HEK293 (cell line): ENCODE results near the gene SUFU.

ENCODE experiments used
- CTCF ChIA-PET: fragments of 350-600 bp; formaldehyde crosslinking; extraction: SDS; loops from one replicate; lab custom pipeline; 2021; ENCODE audit warnings: antibody characterized with exemption; lab: Yijun Ruan, JAX
- POLR2A ChIA-PET: fragments of 300-600 bp; formaldehyde crosslinking; extraction: SDS; loops from one replicate; lab custom pipeline; 2020; ENCODE audit warnings: antibody characterized with exemption, inconsistent platforms; lab: Yijun Ruan, JAX
- H3K27ac ChIP-seq: fragments of 200-500 bp; sonication (Bioruptor generic); 2 replicates; pipeline ENCODE4 v1.5.1; 2014; ENCODE audit warnings: low read depth, low read length, control low read depth, inconsistent platforms; ENCODE audit errors: extremely low read depth
- H3K36me3 ChIP-seq, 2 experiments: fragments of 200-500 bp in 1 of 2; sonication (Bioruptor generic) in 1 of 2; 1 replicate in 1 of 2; 2 replicates in 1 of 2; pipeline ENCODE4 v1.5.1; 2014 to 2017; ENCODE audit warnings: inconsistent platforms in 2 of 2, low read length in 2 of 2; ENCODE audit not compliant: control insufficient read depth in 2 of 2, insufficient read depth in 1 of 2
- H3K4me1 ChIP-seq: fragments of 200-500 bp; sonication (Bioruptor generic); 2 replicates; pipeline ENCODE4 v1.5.1; 2014; ENCODE audit warnings: mild to moderate bottlenecking, low read length, inconsistent platforms; ENCODE audit not compliant: control insufficient read depth, insufficient read depth
- H3K4me3 ChIP-seq: 2 replicates; pipeline ENCODE4 v1.5.1; 2011; ENCODE audit warnings: low read depth, mild to moderate bottlenecking, control low read depth, low read length, moderate library complexity
- H3K9me3 ChIP-seq: fragments of 200-500 bp; sonication (Bioruptor generic); 2 replicates; pipeline ENCODE4 v1.5.1; 2014; ENCODE audit warnings: low read depth, low read length, inconsistent platforms; ENCODE audit not compliant: control insufficient read depth, insufficient read depth
- BCL6B ChIP-seq: fragments of 450-650 bp; formaldehyde crosslinking; IDR thresholded peaks from 2 replicates; pipeline ENCODE4 v1.5.1; 2017; ENCODE audit warnings: missing biosample characterization, missing genetic modification characterization
- GLIS2 ChIP-seq: fragments of 450-650 bp; formaldehyde crosslinking; IDR thresholded peaks from 2 replicates; pipeline ENCODE4 v1.5.1; 2016; ENCODE audit warnings: missing biosample characterization, missing genetic modification characterization
- MYNN ChIP-seq: fragments of 450-650 bp; formaldehyde crosslinking; IDR thresholded peaks from 2 replicates; pipeline ENCODE4 v1.5.1; 2016; ENCODE audit warnings: missing biosample characterization, missing genetic modification characterization, borderline replicate concordance
- MZF1 ChIP-seq: fragments of 450-650 bp; formaldehyde crosslinking; IDR thresholded peaks from 2 replicates; pipeline ENCODE4 v1.5.1; 2017; ENCODE audit warnings: missing biosample characterization, missing genetic modification characterization, borderline replicate concordance
- REPIN1 ChIP-seq: fragments of 450-650 bp; formaldehyde crosslinking; IDR thresholded peaks from 2 replicates; pipeline ENCODE4 v1.5.1; 2017; ENCODE audit warnings: missing biosample characterization, missing genetic modification characterization, low read depth
- SALL2 ChIP-seq: fragments of 450-650 bp; formaldehyde crosslinking; IDR thresholded peaks from 2 replicates; pipeline ENCODE4 v1.5.0; 2017; ENCODE audit warnings: missing biosample characterization, mild to moderate bottlenecking, missing genetic modification characterization, borderline replicate concordance
- SETDB1 ChIP-seq: IDR thresholded peaks from one replicate; pipeline ENCODE4 v1.6.1; 2017; ENCODE audit warnings: mild to moderate bottlenecking, low read length, moderate library complexity, mixed read lengths; ENCODE audit not compliant: insufficient read length
- YY2 ChIP-seq: fragments of 450-650 bp; formaldehyde crosslinking; IDR thresholded peaks from 2 replicates; pipeline ENCODE4 v1.5.1; 2016; ENCODE audit warnings: missing biosample characterization, missing genetic modification characterization
- ZBTB10 ChIP-seq: fragments of 450-650 bp; formaldehyde crosslinking; IDR thresholded peaks from 2 replicates; pipeline ENCODE4 v1.5.1; 2016; ENCODE audit warnings: missing biosample characterization, missing genetic modification characterization
- ZNF138 ChIP-seq: fragments of 450-650 bp; formaldehyde crosslinking; IDR thresholded peaks from 2 replicates; pipeline ENCODE4 v1.5.1; 2016; ENCODE audit warnings: missing biosample characterization, missing genetic modification characterization, borderline replicate concordance
- ZNF184 ChIP-seq: fragments of 450-650 bp; IDR thresholded peaks from 2 replicates; pipeline ENCODE4 v1.5.1; 2018; ENCODE audit warnings: missing biosample characterization, mild to moderate bottlenecking, missing genetic modification characterization
- ZNF2 ChIP-seq: fragments of 450-650 bp; formaldehyde crosslinking; IDR thresholded peaks from 2 replicates; pipeline ENCODE4 v1.5.1; 2016; ENCODE audit warnings: missing biosample characterization, missing genetic modification characterization
- ZNF24 ChIP-seq: fragments of 450-650 bp; formaldehyde crosslinking; IDR thresholded peaks from 2 replicates; pipeline ENCODE4 v1.5.1; 2016; ENCODE audit warnings: missing biosample characterization, missing genetic modification characterization
- ZNF280D ChIP-seq: fragments of 450-650 bp; formaldehyde crosslinking; IDR thresholded peaks from 2 replicates; pipeline ENCODE4 v1.5.1; 2016; ENCODE audit warnings: missing biosample characterization, missing genetic modification characterization
- ZNF350 ChIP-seq: fragments of 450-650 bp; formaldehyde crosslinking; IDR thresholded peaks from 2 replicates; pipeline ENCODE4 v1.5.0; 2017; ENCODE audit warnings: missing biosample characterization, mild to moderate bottlenecking, missing genetic modification characterization
- ZNF423 ChIP-seq: fragments of 450-650 bp; formaldehyde crosslinking; IDR thresholded peaks from 2 replicates; pipeline ENCODE4 v1.5.1; 2016; ENCODE audit warnings: missing biosample characterization, missing genetic modification characterization
- ZNF610 ChIP-seq: fragments of 450-650 bp; formaldehyde crosslinking; IDR thresholded peaks from 2 replicates; pipeline ENCODE4 v1.5.1; 2016; ENCODE audit warnings: missing biosample characterization, missing genetic modification characterization, borderline replicate concordance
- ZNF654 ChIP-seq: fragments of 450-650 bp; formaldehyde crosslinking; IDR thresholded peaks from 2 replicates; pipeline ENCODE4 v1.5.1; 2016; ENCODE audit warnings: low read depth, missing biosample characterization, missing genetic modification characterization
- ZNF677 ChIP-seq: fragments of 450-650 bp; IDR thresholded peaks from 2 replicates; pipeline ENCODE4 v1.5.0; 2018; ENCODE audit warnings: missing biosample characterization, mild to moderate bottlenecking, missing genetic modification characterization, moderate library complexity
- ZNF785 ChIP-seq: fragments of 450-650 bp; formaldehyde crosslinking; IDR thresholded peaks from 2 replicates; pipeline ENCODE4 v1.5.1; 2016; ENCODE audit warnings: missing biosample characterization, missing genetic modification characterization
- ZNF791 ChIP-seq: fragments of 450-650 bp; formaldehyde crosslinking; IDR thresholded peaks from 2 replicates; pipeline ENCODE4 v1.5.1; 2016; ENCODE audit warnings: missing biosample characterization, missing genetic modification characterization

SUFU gene

GRCh38 chr10:102553771-102554170 lies 50.0 kb downstream of the SUFU start (continued):
- no peak for TF ChIP-seq YY2 (tag by site-specific recombination)
- TF ChIP-seq SALL2, result no peak
- TF ChIP-seq ZNF785 (tag by site-specific recombination), result no peak
- no peak for TF ChIP-seq ZNF138
- TF ChIP-seq ZNF423, result no peak
- no peak for TF ChIP-seq MYNN (tag by site-specific recombination)
- TF ChIP-seq ZNF24 (tag by site-specific recombination), result no peak
- TF ChIP-seq ZNF350, result no peak
- TF ChIP-seq SETDB1, result no peak
- no peak for TF ChIP-seq ZNF677 (tag by site-specific recombination)
- TF ChIP-seq ZNF184, result no peak

GRCh38 chr10:102554531-102554930 lies 50.8 kb downstream of the SUFU start:
- TF ChIP-seq ZNF2 (tag by site-specific recombination), result no peak
- no peak for TF ChIP-seq GLIS2 (tag by site-specific recombination)
- no peak for TF ChIP-seq ZNF654
- TF ChIP-seq ZNF610 (tag by site-specific recombination), result no peak
- TF ChIP-seq ZNF791 (tag by site-specific recombination), result no peak
- TF ChIP-seq ZBTB10 (tag by site-specific recombination), result no peak
- no peak for TF ChIP-seq ZNF280D (tag by site-specific recombination)
- no peak for TF ChIP-seq BCL6B
- TF ChIP-seq MZF1, result no peak
- TF ChIP-seq REPIN1 (tag by site-specific recombination), result no peak
- Histone ChIP-seq H3K4me1 (no peaks in the 10 kb centered on the region), H3K4me3 (no peak overlapping the region), H3K9me3 (no peaks in the 10 kb centered on the region), H3K36me3 (peaks cover 14 to 28% of the 10 kb centered on the region in 2 experiments; a peak in 2 of 3 replicates), H3K27ac (no peak overlapping the region)
- CTCF ChIA-PET, result interaction anchor here (0.7 to 0.9 kb wide), 2 partner anchors 14 to 52 kb away, joined by 4 to 5 read pairs; partner anchors contain the start of gene ACTR1A
- POLR2A ChIA-PET, result no interaction called here
